Omental fat pad (tissue), 4 donors: ENCODE measurements around the gene COPG1. TPM values are rescaled to one million over a fixed set of nuclear protein-coding genes. Genes with fewer than 3 reads are reported as not detected.

ENCODE experiments used
- ATAC-seq: fragments of 150-250 bp; one replicate; pipeline ENCODE4 v1.9.1; 2016; ENCODE audit warnings: mild to moderate bottlenecking, moderate library complexity; ENCODE audit not compliant: low FRiP score
- DNase-seq: peaks from one replicate; pipeline ENCODE4 v3.0.0-alpha.2; 2019; ENCODE audit warnings: low spot score
- CTCF ChIP-seq, 3 donors: fragments of 450-650 bp; IDR thresholded peaks; one replicate each; pipeline ENCODE4 v1.5.1; 2016 to 2017; ENCODE audit warnings: antibody characterized with exemption in 3 of 3, mild to moderate bottlenecking in 3 of 3, moderate library complexity in 2 of 3
- total RNA-seq, 4 donors: library from RNA; depleted of rRNA; stranded (reverse); fragments of >200 nt; gene quantifications; one replicate each; pipeline ENCODE4 v1.1.0, GENCODE V29; 2016

The COPG1 gene
- total RNA-seq, result 100 to 1,000 TPM; 107 to 148 (median 127) TPM

GRCh38 chr3:129249284-129250065 is at the start of gene COPG1:
Gene COPG1 (plus strand): TSS chr3:129249606. CDS start chr3:129249710, 104 bp downstream.
- DNase-seq (peak; percentile 54), ATAC-seq (peak; percentile 89)
- TF ChIP-seq CTCF (IDR thresholded peaks at IDR 0.05), result no peak

DNA sequence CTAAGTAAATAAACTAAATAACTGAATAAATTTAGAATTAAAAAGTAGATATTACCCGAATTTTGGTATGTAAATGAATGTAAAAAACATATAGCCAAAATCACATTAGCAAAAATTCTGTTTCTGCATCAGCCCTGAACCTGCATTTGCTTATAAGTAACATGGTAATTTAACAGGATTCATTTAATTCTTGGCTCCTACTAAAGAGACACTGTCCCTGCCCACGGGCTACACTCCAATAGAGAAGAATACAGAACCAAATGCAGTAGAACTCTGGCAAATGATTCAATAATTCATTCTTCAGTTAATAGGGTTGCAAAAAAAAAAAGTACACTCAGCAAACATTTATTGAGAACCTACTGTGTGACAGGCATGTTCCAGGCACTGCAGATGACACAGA is 44.9 kb upstream of the COPG1 start:
- DNase-seq, result no peak
- no peak for ATAC-seq
- TF ChIP-seq CTCF (IDR thresholded peaks at IDR 0.05), result no peak

- TF ChIP-seq CTCF (IDR thresholded peaks at IDR 0.05), result no peak
- no peak for DNase-seq
- ATAC-seq, result peak; percentile 37
Observed at GRCh38 chr3:129205109-129205832, 44.1 kb upstream of the COPG1 start.

DNA sequence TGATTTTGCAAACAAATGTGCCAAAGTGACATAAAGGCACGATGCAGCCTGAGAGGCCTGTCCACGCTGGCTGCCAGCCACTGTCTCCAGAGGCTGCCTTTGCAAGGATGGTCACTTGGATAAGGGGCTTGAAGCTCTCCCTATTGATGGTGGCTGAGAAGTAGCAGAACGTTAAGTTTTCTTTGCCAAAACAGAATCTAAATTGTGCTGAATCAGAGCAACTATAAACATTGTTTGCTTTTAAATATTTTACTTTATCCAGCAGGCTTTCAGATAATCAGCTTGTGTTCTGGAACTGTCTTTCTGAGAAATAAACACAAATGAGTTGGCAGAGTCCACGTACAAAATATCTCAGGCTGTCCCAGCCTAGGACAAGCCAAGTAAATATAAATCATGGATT is 41.9 kb upstream of the COPG1 start:
- no peak for DNase-seq
- ATAC-seq, result no peak
- TF ChIP-seq CTCF (IDR thresholded peaks at IDR 0.05), result no peak

- no peak for DNase-seq
- ATAC-seq, result peak; percentile 53
- TF ChIP-seq CTCF (IDR thresholded peaks at IDR 0.05), result no peak
Observed at GRCh38 chr3:129211345-129211744, 38.1 kb upstream of the COPG1 start.

- no peak for TF ChIP-seq CTCF (IDR thresholded peaks at IDR 0.05)
- DNase-seq (peak; percentile 73), ATAC-seq (peak; percentile 99)
Observed at GRCh38 chr3:129211772-129212171, 37.6 kb upstream of the COPG1 start.
